Measurements from ENCODE around the gene ZNF646. TPM values are rescaled to one million over a fixed set of nuclear protein-coding genes. Genes with fewer than 3 reads are reported as not detected.

ZNF646 gene
- total RNA-seq, 2 experiments from 2014 or later, result 22.0 to 24.4 TPM

- CTCF ChIA-PET, result no interaction called here
- TF ChIP-seq CTCF (IDR thresholded peaks at IDR 0.05), result no peak
- intact Hi-C loops (cut with micrococcal nuclease), result no loop called here
- Mint-ChIP-seq H3K27me3 (no peaks in the 10 kb centered on the region), H3K4me3 (no peak overlapping the region), H3K27ac (no peak overlapping the region), H3K9me3 (no peaks in the 10 kb centered on the region), H3K4me1 (ENCODE audit: low read depth) (peaks cover 41% of the 10 kb centered on the region), H3K36me3 (ENCODE audit: low read depth) (peaks cover 44% of the 10 kb centered on the region)
- no peak for ATAC-seq
- POLR2A ChIA-PET, result interaction anchor here (0.6 to 1.5 kb wide), 4 partner anchors 14 to 137 kb away, joined by 3 to 6 read pairs (median 3); partner anchors contain the start of genes PYDC1 and VKORC1
- no peak for DNase-seq
These were observed 5.9 kb downstream of the ZNF646 start for GRCh38 chr16:31080035-31080629.

- H3K4me1 Mint-ChIP-seq (ENCODE audit: low read depth), result peaks cover 37% of the 10 kb centered on the region
- no peak for ATAC-seq
- no peaks in the 10 kb centered on the region for H3K9me3 Mint-ChIP-seq
- no peak overlapping the region for H3K4me3 Mint-ChIP-seq
- H3K36me3 Mint-ChIP-seq (ENCODE audit: low read depth), result peaks cover 44% of the 10 kb centered on the region
- ChIA-PET POLR2A (interaction anchor here (0.6 to 1.5 kb wide), 3 partner anchors 13 to 136 kb away, joined by 3 to 5 read pairs (median 3); partner anchors contain the start of gene PYDC1), CTCF (no interaction called here)
- H3K27ac Mint-ChIP-seq, result peak overlapping the region; percentile 49
- intact Hi-C loops (cut with micrococcal nuclease), result no loop called here
- H3K27me3 Mint-ChIP-seq, result no peaks in the 10 kb centered on the region
- no peak for TF ChIP-seq CTCF (IDR thresholded peaks at IDR 0.05)
- no peak for DNase-seq
These were observed 6.7 kb downstream of the ZNF646 start for GRCh38 chr16:31080756-31081419.

- ATAC-seq (no peak), DNase-seq (no peak)
- no peaks in the 10 kb centered on the region for H3K9me3 Mint-ChIP-seq
- TF ChIP-seq CTCF (IDR thresholded peaks at IDR 0.05), result no peak
- peak overlapping the region; percentile 11 for H3K27ac Mint-ChIP-seq
- POLR2A ChIA-PET, result interaction anchor here (0.5 to 1.5 kb wide), 2 partner anchors 12 to 141 kb away, joined by 4 to 5 read pairs; no protein-coding TSS in a partner anchor
- H3K4me3 Mint-ChIP-seq, result no peak overlapping the region
- intact Hi-C loops (cut with micrococcal nuclease), result no loop called here
- CTCF ChIA-PET, result no interaction called here
- H3K4me1 Mint-ChIP-seq (ENCODE audit: low read depth), result peaks cover 32% of the 10 kb centered on the region
- H3K36me3 Mint-ChIP-seq (ENCODE audit: low read depth), result peaks cover 37% of the 10 kb centered on the region
- no peaks in the 10 kb centered on the region for H3K27me3 Mint-ChIP-seq
These were observed 7.5 kb downstream of the ZNF646 start for GRCh38 chr16:31081428-31082351.

GRCh38 chr16:31082368-31083045, 8.3 kb downstream of the ZNF646 start:
- ATAC-seq, result no peak
- Mint-ChIP-seq H3K27me3 (no peaks in the 10 kb centered on the region), H3K4me1 (ENCODE audit: low read depth) (peaks cover 32% of the 10 kb centered on the region), H3K36me3 (ENCODE audit: low read depth) (peaks cover 35% of the 10 kb centered on the region), H3K4me3 (no peak overlapping the region), H3K27ac (peak overlapping the region; percentile 11), H3K9me3 (no peaks in the 10 kb centered on the region)
- intact Hi-C loops (cut with micrococcal nuclease), result no loop called here
- ChIA-PET POLR2A (interaction anchor here (5.8 kb wide), 1 partner anchor 9 kb away, joined by 22 read pairs; the partner anchor contains the start of genes ZNF646 and ZNF668), CTCF (no interaction called here)
- no peak for TF ChIP-seq CTCF (IDR thresholded peaks at IDR 0.05)
- DNase-seq, result no peak

All from activated CD8-positive, alpha-beta T cell treated with anti-CD3 and anti-CD28 coated beads for 36 hours (primary cell).